ENCODE measurements around the gene CAMSAP1. TPM values are rescaled to one million over a fixed set of nuclear protein-coding genes. Genes with fewer than 3 reads are reported as not detected.

Gene CAMSAP1
- total RNA-seq, 4 donors from 2014 or later: 32.2 to 46.1 (median 34.0) TPM

DNA sequence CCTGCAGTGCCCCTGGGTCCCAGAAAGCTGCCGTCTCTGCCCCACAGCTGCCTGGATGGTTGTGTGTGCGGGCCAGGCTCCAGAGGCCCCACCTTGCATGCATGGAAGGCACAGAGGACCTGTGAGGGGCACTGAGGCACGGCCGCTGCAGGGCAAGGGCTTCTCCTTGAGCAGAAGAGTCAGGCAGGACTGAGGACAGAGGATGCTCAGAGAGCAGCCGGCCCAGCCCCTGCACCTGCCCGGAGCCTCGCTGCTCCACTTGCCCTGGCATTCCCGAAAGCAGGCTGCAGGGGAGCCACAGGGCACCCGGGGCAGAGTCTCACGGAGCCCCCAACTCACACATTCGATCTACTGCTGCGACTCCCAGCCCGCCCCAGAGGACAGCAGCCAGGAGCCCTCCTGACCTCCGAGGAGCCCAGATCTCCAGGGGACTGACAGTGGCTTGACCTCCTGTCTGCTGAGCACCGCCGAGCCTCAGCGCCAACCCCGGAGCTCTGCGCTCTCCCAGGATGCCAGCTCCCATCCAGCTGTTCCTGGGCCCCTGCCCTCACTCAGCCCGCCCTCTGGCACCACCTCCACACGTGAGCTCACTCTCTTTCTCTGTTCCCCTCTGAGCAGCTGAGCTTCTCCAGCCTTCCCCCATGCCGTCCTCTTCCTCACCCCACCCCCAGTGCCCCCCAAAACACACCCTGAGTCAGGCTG lies 110.4 kb downstream of the CAMSAP1 start:
- whole genome bisulfite sequencing, 2 donors: 43 to 74% methylated on average over 13 to 21 of the region's 22 CpGs
- no peak overlapping the region for H3K4me3 ChIP-seq (ENCODE audit: low read depth, poor library complexity, severe bottlenecking)
- DNase-seq (ENCODE audit: low spot score in 2 of 2): no peak
- intact Hi-C loops (cut with DNase I; ENCODE audit: low total_unique reads): no loop called here
- TF ChIP-seq, protein P1, sequence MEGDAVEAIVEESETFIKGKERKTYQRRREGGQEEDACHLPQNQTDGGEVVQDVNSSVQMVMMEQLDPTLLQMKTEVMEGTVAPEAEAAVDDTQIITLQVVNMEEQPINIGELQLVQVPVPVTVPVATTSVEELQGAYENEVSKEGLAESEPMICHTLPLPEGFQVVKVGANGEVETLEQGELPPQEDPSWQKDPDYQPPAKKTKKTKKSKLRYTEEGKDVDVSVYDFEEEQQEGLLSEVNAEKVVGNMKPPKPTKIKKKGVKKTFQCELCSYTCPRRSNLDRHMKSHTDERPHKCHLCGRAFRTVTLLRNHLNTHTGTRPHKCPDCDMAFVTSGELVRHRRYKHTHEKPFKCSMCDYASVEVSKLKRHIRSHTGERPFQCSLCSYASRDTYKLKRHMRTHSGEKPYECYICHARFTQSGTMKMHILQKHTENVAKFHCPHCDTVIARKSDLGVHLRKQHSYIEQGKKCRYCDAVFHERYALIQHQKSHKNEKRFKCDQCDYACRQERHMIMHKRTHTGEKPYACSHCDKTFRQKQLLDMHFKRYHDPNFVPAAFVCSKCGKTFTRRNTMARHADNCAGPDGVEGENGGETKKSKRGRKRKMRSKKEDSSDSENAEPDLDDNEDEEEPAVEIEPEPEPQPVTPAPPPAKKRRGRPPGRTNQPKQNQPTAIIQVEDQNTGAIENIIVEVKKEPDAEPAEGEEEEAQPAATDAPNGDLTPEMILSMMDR (IDR thresholded peaks at IDR 0.05): no peak
- TF ChIP-seq POLR2A (IDR thresholded peaks at IDR 0.05): no peak

GRCh38 chr9:135795391-135795790 lies 112.0 kb downstream of the CAMSAP1 start:
- 70 to 82% methylated on average over 4 of the region's 4 CpGs for WGBS, 2 donors

DNA sequence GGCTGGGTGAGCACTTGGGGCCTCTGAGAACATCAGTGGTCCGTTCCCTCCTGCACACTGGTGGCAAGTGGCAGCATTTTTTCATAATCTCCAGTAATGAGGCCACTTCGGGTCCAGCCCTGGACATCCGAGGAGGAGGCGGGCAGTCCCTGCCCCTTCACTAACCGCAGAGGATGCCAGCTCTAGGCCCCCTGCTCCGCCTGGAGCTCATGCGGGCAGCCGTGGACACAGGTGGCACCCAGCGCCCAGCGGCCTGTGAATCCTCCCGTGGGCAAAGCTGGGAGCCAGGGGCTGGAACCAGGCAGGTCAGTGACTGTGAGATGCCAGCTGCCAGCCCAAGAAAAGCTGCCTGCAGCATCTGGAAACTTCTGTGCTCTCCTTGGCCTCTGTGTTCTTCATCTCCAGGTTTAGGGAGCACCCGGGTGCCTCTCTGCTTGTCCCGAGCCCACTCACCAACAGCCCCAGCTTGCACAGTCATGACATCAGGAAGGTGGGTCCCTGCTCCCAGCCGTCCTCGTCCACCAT lies 112.9 kb downstream of the CAMSAP1 start:
- DNase-seq (ENCODE audit: low spot score in 2 of 2): no peak
- WGBS, 2 donors: 84 to 91% methylated on average over 15 of the region's 15 CpGs
- intact Hi-C loops (cut with DNase I; ENCODE audit: low total_unique reads): no loop called here

More at GRCh38 chr9:135795391-135795790, 112.0 kb downstream of the CAMSAP1 start:
- intact Hi-C loops (cut with DNase I; ENCODE audit: low total_unique reads): no loop called here
- no peak overlapping the region for H3K4me3 ChIP-seq (ENCODE audit: low read depth, poor library complexity, severe bottlenecking)
- no peak for DNase-seq (ENCODE audit: low spot score in 2 of 2)
- no peak for TF ChIP-seq POLR2A (IDR thresholded peaks at IDR 0.05)
- TF ChIP-seq, protein P1 (IDR thresholded peaks at IDR 0.05): no peak

GRCh38 chr9:135794057-135794335 lies 113.3 kb downstream of the CAMSAP1 start:
- no peak for DNase-seq (ENCODE audit: low spot score in 2 of 2)
- WGBS, 2 donors: 62 to 72% methylated on average over 7 of the region's 7 CpGs
- intact Hi-C loops (cut with DNase I; ENCODE audit: low total_unique reads): no loop called here
- TF ChIP-seq POLR2A (IDR thresholded peaks at IDR 0.05): no peak
- TF ChIP-seq, protein P1 (IDR thresholded peaks at IDR 0.05): no peak
- no peak overlapping the region for H3K4me3 ChIP-seq (ENCODE audit: low read depth, poor library complexity, severe bottlenecking)

More for the DNA sequence above, 112.9 kb downstream of the CAMSAP1 start:
- TF ChIP-seq, protein P1 (IDR thresholded peaks at IDR 0.05): no peak
- TF ChIP-seq POLR2A (IDR thresholded peaks at IDR 0.05): no peak
- no peak overlapping the region for H3K4me3 ChIP-seq (ENCODE audit: low read depth, poor library complexity, severe bottlenecking)

GRCh38 chr9:135793221-135794056 lies 113.9 kb downstream of the CAMSAP1 start:
- DNase-seq (ENCODE audit: low spot score in 2 of 2): no peak

More at GRCh38 chr9:135793221-135794056, 113.9 kb downstream of the CAMSAP1 start:
- 75 to 78% methylated on average over 13 to 14 of the region's 16 CpGs for WGBS, 2 donors
- H3K4me3 ChIP-seq (ENCODE audit: low read depth, poor library complexity, severe bottlenecking): no peak overlapping the region
- TF ChIP-seq POLR2A (IDR thresholded peaks at IDR 0.05): no peak
- TF ChIP-seq, protein P1 (IDR thresholded peaks at IDR 0.05): no peak
- intact Hi-C loops (cut with DNase I; ENCODE audit: low total_unique reads): no loop called here

All from lower leg skin (tissue), 4 donors.